ENCODE measurements around the gene CCN6. TPM values are rescaled to one million over a fixed set of nuclear protein-coding genes. Genes with fewer than 3 reads are reported as not detected.

Gene CCN6
- total RNA-seq, 1 experiment from 2014 or later: not detected

DNA sequence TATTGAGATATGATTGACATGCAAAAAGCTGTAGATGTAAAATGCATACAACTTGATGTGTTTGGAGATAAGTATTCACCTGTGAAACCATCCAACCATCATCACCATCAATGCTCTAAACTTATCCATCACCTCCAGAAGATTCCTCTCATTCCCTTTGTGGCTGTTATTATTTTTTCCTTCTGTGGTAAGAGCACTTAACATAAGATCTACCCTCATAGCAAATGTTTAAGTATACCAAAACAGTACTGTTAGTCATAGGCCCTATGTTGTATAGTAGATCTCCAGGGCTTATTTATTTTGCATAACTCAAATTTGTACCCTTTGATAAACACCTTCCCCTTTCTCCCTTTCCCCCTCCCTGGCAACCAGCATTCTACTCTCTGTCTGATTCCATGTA lies 31.2 kb upstream of the CCN6 start:
- Histone ChIP-seq H3K36me3 (ENCODE audit: control insufficient read depth in 1 of 2, insufficient read depth in 2 of 2, low read length in 2 of 2) (no peaks in the 10 kb centered on the region), H3K4me3 (replicated peaks in 1 of 2; ENCODE audit: low read depth in 1 of 2, low read length in 2 of 2) (no peak overlapping the region), H3K9ac (ENCODE audit: low read length) (no peak overlapping the region), H3K9me3 (ENCODE audit: control insufficient read depth in 1 of 2, insufficient read depth in 1 of 2, low read depth in 1 of 2, low read length in 2 of 2) (no peaks in the 10 kb centered on the region), H3K27me3 (ENCODE audit: insufficient read depth, low read length) (no peaks in the 10 kb centered on the region), H2AFZ (ENCODE audit: low read depth, low read length, poor library complexity, severe bottlenecking) (no peak overlapping the region), H3K4me2 (ENCODE audit: low read length) (no peak overlapping the region), H3K9me2 (ENCODE audit: insufficient read depth) (no peaks in the 10 kb centered on the region), H4K20me1 (ENCODE audit: insufficient read depth) (no peaks in the 10 kb centered on the region), H3K79me2 (ENCODE audit: insufficient read depth, low read length) (no peaks in the 10 kb centered on the region), H3K27ac (ENCODE audit: low read depth, low read length) (no peak overlapping the region), H3K4me1 (ENCODE audit: control insufficient read depth in 1 of 2, insufficient read depth in 2 of 2, low read length in 2 of 2) (no peaks in the 10 kb centered on the region)
- RAD21 ChIA-PET (ENCODE audit: low non-redundant PET in 1 of 2, low total read pairs in 2 of 2, uncharacterized antibody in 2 of 2, unreplicated experiment in 2 of 2): no interaction called here
- intact Hi-C loops (cut with micrococcal nuclease): no loop called here
- DNase-seq (ENCODE audit: low read depth, low spot score): no peak
- CTCF ChIA-PET: no interaction called here
- POLR2A ChIA-PET: no interaction called here
- no peak for ATAC-seq
- no TSS peak for BruUV-seq (replicated peaks)
- TF ChIP-seq, protein P1, sequence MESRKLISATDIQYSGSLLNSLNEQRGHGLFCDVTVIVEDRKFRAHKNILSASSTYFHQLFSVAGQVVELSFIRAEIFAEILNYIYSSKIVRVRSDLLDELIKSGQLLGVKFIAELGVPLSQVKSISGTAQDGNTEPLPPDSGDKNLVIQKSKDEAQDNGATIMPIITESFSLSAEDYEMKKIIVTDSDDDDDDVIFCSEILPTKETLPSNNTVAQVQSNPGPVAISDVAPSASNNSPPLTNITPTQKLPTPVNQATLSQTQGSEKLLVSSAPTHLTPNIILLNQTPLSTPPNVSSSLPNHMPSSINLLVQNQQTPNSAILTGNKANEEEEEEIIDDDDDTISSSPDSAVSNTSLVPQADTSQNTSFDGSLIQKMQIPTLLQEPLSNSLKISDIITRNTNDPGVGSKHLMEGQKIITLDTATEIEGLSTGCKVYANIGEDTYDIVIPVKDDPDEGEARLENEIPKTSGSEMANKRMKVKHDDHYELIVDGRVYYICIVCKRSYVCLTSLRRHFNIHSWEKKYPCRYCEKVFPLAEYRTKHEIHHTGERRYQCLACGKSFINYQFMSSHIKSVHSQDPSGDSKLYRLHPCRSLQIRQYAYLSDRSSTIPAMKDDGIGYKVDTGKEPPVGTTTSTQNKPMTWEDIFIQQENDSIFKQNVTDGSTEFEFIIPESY (IDR thresholded peaks at IDR 0.05; ENCODE audit: extremely low read depth, insufficient replicate concordance, low read length): no peak
- TF ChIP-seq JUND (IDR thresholded peaks at IDR 0.05) (no peak), EZH2 (IDR thresholded peaks at IDR 0.05) (no peak), EGR1 (IDR thresholded peaks at IDR 0.05; ENCODE audit: low read depth) (no peak), YY1 (IDR thresholded peaks at IDR 0.05; ENCODE audit: extremely low read depth, insufficient replicate concordance, low read depth, low read length) (no peak), ZFX (IDR thresholded peaks at IDR 0.05) (no peak), TCF7L2 (IDR thresholded peaks at IDR 0.05; ENCODE audit: borderline replicate concordance, extremely low read depth, insufficient read depth, insufficient read length) (no peak), RAD21 (IDR thresholded peaks at IDR 0.05; ENCODE audit: low read depth) (no peak)
- TF ChIP-seq, protein P2, sequence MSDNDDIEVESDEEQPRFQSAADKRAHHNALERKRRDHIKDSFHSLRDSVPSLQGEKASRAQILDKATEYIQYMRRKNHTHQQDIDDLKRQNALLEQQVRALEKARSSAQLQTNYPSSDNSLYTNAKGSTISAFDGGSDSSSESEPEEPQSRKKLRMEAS (IDR thresholded peaks at IDR 0.05): no peak

DNA sequence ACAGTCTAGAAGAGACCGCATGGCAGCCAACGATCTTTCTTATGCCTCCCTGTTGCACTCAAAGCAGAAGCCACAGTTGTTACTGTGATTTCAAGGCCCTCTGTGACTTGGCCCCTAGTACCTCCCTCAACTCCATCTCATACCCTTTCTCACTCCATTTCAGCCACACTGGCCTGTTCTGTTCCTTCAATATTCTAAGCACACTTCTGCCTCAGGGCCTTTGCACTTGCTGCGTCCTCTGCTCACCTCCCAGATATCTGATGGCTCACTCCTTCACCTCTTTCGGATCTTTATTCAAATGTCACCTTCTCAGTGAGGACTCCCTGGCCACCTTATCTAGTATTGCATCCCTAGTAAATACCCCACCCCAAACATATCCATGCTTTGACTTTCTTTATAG lies 29.4 kb upstream of the CCN6 start:
- Histone ChIP-seq H3K4me3 (replicated peaks in 1 of 2; ENCODE audit: low read depth in 1 of 2, low read length in 2 of 2) (no peak overlapping the region), H3K9me3 (ENCODE audit: control insufficient read depth in 1 of 2, insufficient read depth in 1 of 2, low read depth in 1 of 2, low read length in 2 of 2) (no peaks in the 10 kb centered on the region), H2AFZ (ENCODE audit: low read depth, low read length, poor library complexity, severe bottlenecking) (no peak overlapping the region), H3K36me3 (ENCODE audit: control insufficient read depth in 1 of 2, insufficient read depth in 2 of 2, low read length in 2 of 2) (no peaks in the 10 kb centered on the region), H3K9me2 (ENCODE audit: insufficient read depth) (no peaks in the 10 kb centered on the region), H3K27ac (ENCODE audit: low read depth, low read length) (no peak overlapping the region), H3K4me2 (ENCODE audit: low read length) (no peak overlapping the region), H4K20me1 (ENCODE audit: insufficient read depth) (no peaks in the 10 kb centered on the region), H3K9ac (ENCODE audit: low read length) (no peak overlapping the region), H3K79me2 (ENCODE audit: insufficient read depth, low read length) (no peaks in the 10 kb centered on the region), H3K4me1 (ENCODE audit: control insufficient read depth in 1 of 2, insufficient read depth in 2 of 2, low read length in 2 of 2) (no peaks in the 10 kb centered on the region), H3K27me3 (ENCODE audit: insufficient read depth, low read length) (no peaks in the 10 kb centered on the region)
- ChIA-PET CTCF (no interaction called here), POLR2A (no interaction called here), RAD21 (ENCODE audit: low non-redundant PET in 1 of 2, low total read pairs in 2 of 2, uncharacterized antibody in 2 of 2, unreplicated experiment in 2 of 2) (no interaction called here)
- DNase-seq (ENCODE audit: low read depth, low spot score) (no peak), ATAC-seq (no peak)
- no peak for TF ChIP-seq SP1 (IDR thresholded peaks at IDR 0.05; ENCODE audit: low read depth)
- TF ChIP-seq CEBPB (IDR thresholded peaks at IDR 0.05; ENCODE audit: low read depth): no peak
- TF ChIP-seq EZH2 (IDR thresholded peaks at IDR 0.05): no peak
- TF ChIP-seq JUND (IDR thresholded peaks at IDR 0.05): no peak
- no peak for TF ChIP-seq ZNF274 (IDR thresholded peaks at IDR 0.05; ENCODE audit: low read depth, low read length)
- TF ChIP-seq, protein P2 (IDR thresholded peaks at IDR 0.05): no peak
- no peak for TF ChIP-seq POLR2A (IDR thresholded peaks at IDR 0.05; ENCODE audit: borderline replicate concordance, extremely low read depth, insufficient read depth, insufficient read length)
- BruUV-seq (replicated peaks): no TSS peak
- intact Hi-C loops (cut with micrococcal nuclease): no loop called here

Data from HCT116 (cell line).